Activated CD4-positive, alpha-beta T cell treated with anti-CD3 and anti-CD28 coated beads, Interleukin-2, amount 10 ng/mL, durations not matched to agents 7 days and 5 days (primary cell): ENCODE data around the gene COL9A3. TPM values are rescaled to one million over a fixed set of nuclear protein-coding genes. Genes with fewer than 3 reads are reported as not detected.

ENCODE experiments used
- CTCF ChIA-PET: fragments of 350-600 bp; sonication (Branson Sonifier 250); formaldehyde crosslinking; loops from one replicate; lab custom pipeline; 2021; ENCODE audit warnings: antibody characterized with exemption; lab: Charles Lee
- POLR2A ChIA-PET: fragments of 350-600 bp; sonication (Branson Sonifier 250); formaldehyde crosslinking; loops from one replicate; lab custom pipeline; 2021; ENCODE audit warnings: antibody characterized with exemption; lab: Charles Lee
- DNase-seq: peaks from one replicate; pipeline ENCODE4 v3.0.0-alpha.2; 2020
- H3K27ac Mint-ChIP-seq: one replicate; pipeline ENCODE4 v1.8.0; 2021; ENCODE audit warnings: mild to moderate bottlenecking, moderate library complexity, mixed read lengths
- H3K27me3 Mint-ChIP-seq: one replicate; pipeline ENCODE4 v1.8.0; 2021; ENCODE audit warnings: mixed read lengths
- H3K36me3 Mint-ChIP-seq: one replicate; pipeline ENCODE4 v1.8.0; 2021; ENCODE audit warnings: low read depth, mixed read lengths
- H3K4me1 Mint-ChIP-seq: one replicate; pipeline ENCODE4 v1.8.0; 2021; ENCODE audit warnings: mixed read lengths
- H3K4me3 Mint-ChIP-seq: one replicate; pipeline ENCODE4 v1.8.0; 2021; ENCODE audit warnings: mild to moderate bottlenecking, moderate library complexity, mixed read lengths
- H3K9me3 Mint-ChIP-seq: one replicate; pipeline ENCODE4 v1.8.0; 2021; ENCODE audit warnings: mixed read lengths
- total RNA-seq, 2 experiments: library from RNA; stranded (reverse); gene quantifications; one replicate each; pipeline ENCODE4 v1.2.3, GENCODE V29; 2021

The COL9A3 gene
- total RNA-seq, result not detected

- Mint-ChIP-seq H3K9me3 (no peaks in the 10 kb centered on the region), H3K4me1 (peaks cover 1% of the 10 kb centered on the region), H3K4me3 (no peak within 1 kb of the TSS), H3K27me3 (peaks cover 25% of the 10 kb centered on the region), H3K27ac (no peak within 1 kb of the TSS), H3K36me3 (peaks cover 4% of the 10 kb centered on the region)
- no peak for DNase-seq
- CTCF ChIA-PET, result interaction anchor here (0.6 to 0.7 kb wide), 3 partner anchors 10 to 246 kb away, joined by 3 to 6 read pairs (median 3); no protein-coding TSS in a partner anchor
- POLR2A ChIA-PET, result no interaction called here
These were observed at the start of gene COL9A3 for GRCh38 chr20:62816884-62817873. TSS of gene COL9A3 (plus strand) at chr20:62817050. CDS start at chr20:62817065, 15 bp downstream.

DNA sequence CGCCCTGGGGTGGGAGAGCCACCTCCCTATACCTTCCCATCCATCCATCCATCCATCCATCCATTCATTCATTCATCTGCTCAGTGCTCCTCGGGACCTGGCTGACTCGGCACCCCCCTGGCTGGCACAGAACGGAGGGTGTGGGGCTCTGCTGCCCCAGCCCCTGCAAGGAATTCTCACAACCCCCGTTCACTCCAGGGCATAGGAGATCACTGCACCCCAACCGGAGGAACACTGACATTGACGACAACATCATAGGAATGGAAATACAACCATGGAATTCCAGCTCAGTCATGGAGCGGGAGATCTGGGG lies 48.7 kb upstream of the COL9A3 start:
- Mint-ChIP-seq H3K4me1 (peaks cover 7% of the 10 kb centered on the region), H3K9me3 (no peaks in the 10 kb centered on the region), H3K27me3 (no peaks in the 10 kb centered on the region), H3K36me3 (no peaks in the 10 kb centered on the region), H3K4me3 (no peak overlapping the region), H3K27ac (no peak overlapping the region)
- ChIA-PET POLR2A (no interaction called here), CTCF (no interaction called here)
- DNase-seq, result no peak

- no peaks in the 10 kb centered on the region for H3K9me3 Mint-ChIP-seq
- H3K4me3 Mint-ChIP-seq, result no peak overlapping the region
- H3K27ac Mint-ChIP-seq, result no peak overlapping the region
- POLR2A ChIA-PET, result no interaction called here
- H3K4me1 Mint-ChIP-seq, result peaks cover 8% of the 10 kb centered on the region
- CTCF ChIA-PET, result no interaction called here
- H3K27me3 Mint-ChIP-seq, result no peaks in the 10 kb centered on the region
- DNase-seq, result no peak
- H3K36me3 Mint-ChIP-seq, result no peaks in the 10 kb centered on the region
These were observed 48.1 kb upstream of the COL9A3 start for GRCh38 chr20:62768551-62769287.

GRCh38 chr20:62769346-62770071 lies 47.3 kb upstream of the COL9A3 start:
- Mint-ChIP-seq H3K36me3 (no peaks in the 10 kb centered on the region), H3K27ac (no peak overlapping the region), H3K27me3 (peaks cover 1% of the 10 kb centered on the region), H3K4me1 (peaks cover 13% of the 10 kb centered on the region), H3K9me3 (no peaks in the 10 kb centered on the region), H3K4me3 (no peak overlapping the region)
- ChIA-PET POLR2A (no interaction called here), CTCF (no interaction called here)
- DNase-seq, result no peak

- peaks cover 21% of the 10 kb centered on the region for H3K4me1 Mint-ChIP-seq
- H3K9me3 Mint-ChIP-seq, result no peaks in the 10 kb centered on the region
- no peak for DNase-seq
- POLR2A ChIA-PET, result no interaction called here
- no peak overlapping the region for H3K27ac Mint-ChIP-seq
- H3K27me3 Mint-ChIP-seq, result peaks cover 1% of the 10 kb centered on the region
- H3K36me3 Mint-ChIP-seq, result no peaks in the 10 kb centered on the region
- no peak overlapping the region for H3K4me3 Mint-ChIP-seq
- CTCF ChIA-PET, result no interaction called here
These were observed 46.5 kb upstream of the COL9A3 start for GRCh38 chr20:62770111-62770910.

GRCh38 chr20:62770916-62771315 lies 45.9 kb upstream of the COL9A3 start:
- CTCF ChIA-PET, result no interaction called here
- POLR2A ChIA-PET, result no interaction called here
- Mint-ChIP-seq H3K27ac (no peak overlapping the region), H3K27me3 (peaks cover 1% of the 10 kb centered on the region), H3K36me3 (no peaks in the 10 kb centered on the region), H3K4me3 (no peak overlapping the region), H3K9me3 (no peaks in the 10 kb centered on the region), H3K4me1 (peaks cover 26% of the 10 kb centered on the region)
- DNase-seq, result no peak

DNA sequence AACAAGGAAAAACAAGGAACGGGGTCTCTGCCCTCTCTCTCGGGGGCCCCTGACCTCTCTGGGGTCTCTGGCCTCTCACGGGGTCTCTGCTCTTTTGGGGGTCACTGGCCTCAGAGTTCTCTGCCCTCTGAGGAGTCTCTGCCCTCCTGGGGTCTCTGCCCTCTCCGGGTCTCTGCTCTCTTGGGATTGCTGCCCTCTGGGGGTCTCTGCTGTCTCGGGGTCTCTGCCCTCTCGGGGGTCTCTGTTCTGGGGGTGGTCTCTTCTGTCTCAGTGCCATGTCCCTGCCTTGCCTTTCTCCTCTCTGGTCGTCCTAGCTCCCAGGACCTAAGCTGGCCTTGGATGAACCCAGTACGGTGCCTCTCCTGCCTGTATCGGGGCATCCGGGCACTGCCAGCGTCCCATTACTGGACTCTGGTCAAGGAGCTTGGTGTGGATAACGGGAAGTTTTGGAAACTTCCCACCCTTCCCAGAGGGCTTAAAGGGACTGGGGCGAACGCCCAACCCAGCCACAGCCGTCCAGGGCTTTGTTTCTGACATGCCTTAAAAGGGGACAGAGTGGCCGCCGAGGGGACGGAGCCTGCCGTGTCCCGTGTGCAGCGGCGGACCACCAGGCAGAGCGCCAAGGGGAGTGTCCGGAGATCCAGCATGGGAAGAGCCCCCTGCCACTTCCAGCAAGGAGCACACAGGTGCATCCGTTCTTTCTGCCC lies 45.3 kb upstream of the COL9A3 start:
- no peak for DNase-seq
- Mint-ChIP-seq H3K9me3 (no peaks in the 10 kb centered on the region), H3K36me3 (no peaks in the 10 kb centered on the region), H3K4me3 (no peak overlapping the region), H3K27me3 (peaks cover 1% of the 10 kb centered on the region), H3K27ac (no peak overlapping the region), H3K4me1 (peaks cover 31% of the 10 kb centered on the region)
- ChIA-PET CTCF (no interaction called here), POLR2A (no interaction called here)

DNA sequence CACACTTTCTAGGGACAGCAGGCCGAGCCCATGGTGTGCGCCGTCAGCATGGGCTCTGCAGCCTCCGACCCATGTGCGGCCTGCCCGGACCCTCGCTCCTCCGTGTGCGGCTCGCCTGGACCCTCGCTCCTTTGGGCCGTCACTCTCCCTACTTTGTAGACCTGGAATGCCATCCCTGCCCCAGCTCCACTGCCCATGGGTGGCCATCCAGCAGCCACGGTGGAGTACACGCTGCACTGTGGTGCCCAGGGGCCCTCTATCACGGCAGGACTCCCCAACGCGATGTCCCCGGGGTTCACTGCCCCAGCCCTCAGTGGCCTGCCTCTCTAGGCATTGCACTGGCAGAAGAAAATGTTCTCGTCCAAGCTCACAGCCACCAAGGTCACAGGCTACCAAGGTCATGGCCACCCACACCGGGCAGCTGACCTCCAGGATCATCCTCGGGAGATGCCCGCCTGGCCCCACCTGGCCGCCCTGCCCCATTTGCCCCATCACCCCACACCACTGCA lies 44.7 kb upstream of the COL9A3 start:
- POLR2A ChIA-PET, result no interaction called here
- no peak for DNase-seq
- Mint-ChIP-seq H3K9me3 (no peaks in the 10 kb centered on the region), H3K4me3 (no peak overlapping the region), H3K36me3 (no peaks in the 10 kb centered on the region), H3K4me1 (peaks cover 37% of the 10 kb centered on the region), H3K27me3 (peaks cover 1% of the 10 kb centered on the region), H3K27ac (no peak overlapping the region)
- CTCF ChIA-PET, result no interaction called here

GRCh38 chr20:62772619-62772989 lies 44.2 kb upstream of the COL9A3 start:
- DNase-seq, result no peak
- Mint-ChIP-seq H3K27me3 (peaks cover 1% of the 10 kb centered on the region), H3K4me1 (peaks cover 42% of the 10 kb centered on the region), H3K36me3 (no peaks in the 10 kb centered on the region), H3K27ac (no peak overlapping the region), H3K4me3 (no peak overlapping the region), H3K9me3 (no peaks in the 10 kb centered on the region)
- ChIA-PET POLR2A (no interaction called here), CTCF (interaction anchor here (0.9 to 1.1 kb wide), 3 partner anchors 10 to 21 kb away, joined by 3 to 5 read pairs (median 3); no protein-coding TSS in a partner anchor)

- Mint-ChIP-seq H3K36me3 (no peaks in the 10 kb centered on the region), H3K4me3 (no peak overlapping the region), H3K9me3 (no peaks in the 10 kb centered on the region), H3K27me3 (peaks cover 1% of the 10 kb centered on the region), H3K4me1 (peaks cover 45% of the 10 kb centered on the region), H3K27ac (peak overlapping the region; percentile 46)
- CTCF ChIA-PET, result interaction anchor here (0.9 to 1.1 kb wide), 3 partner anchors 10 to 21 kb away, joined by 3 to 5 read pairs (median 3); no protein-coding TSS in a partner anchor
- DNase-seq, result no peak
- POLR2A ChIA-PET, result no interaction called here
These were observed 43.6 kb upstream of the COL9A3 start for GRCh38 chr20:62772990-62773844.
